Iris pigment epithelial cell (primary cell): ENCODE data around the gene INHBE.
"Not testable (repeated sequence)": the region's sequence is repeated elsewhere in the genome, so short reads cannot be mapped to it uniquely, and the experiment has no call there.

Experiments
- DNase-seq: peaks from one replicate; pipeline ENCODE4 v3.0.0-alpha.2; 2011; ENCODE audit warnings: low read depth

Gene INHBE

DNA sequence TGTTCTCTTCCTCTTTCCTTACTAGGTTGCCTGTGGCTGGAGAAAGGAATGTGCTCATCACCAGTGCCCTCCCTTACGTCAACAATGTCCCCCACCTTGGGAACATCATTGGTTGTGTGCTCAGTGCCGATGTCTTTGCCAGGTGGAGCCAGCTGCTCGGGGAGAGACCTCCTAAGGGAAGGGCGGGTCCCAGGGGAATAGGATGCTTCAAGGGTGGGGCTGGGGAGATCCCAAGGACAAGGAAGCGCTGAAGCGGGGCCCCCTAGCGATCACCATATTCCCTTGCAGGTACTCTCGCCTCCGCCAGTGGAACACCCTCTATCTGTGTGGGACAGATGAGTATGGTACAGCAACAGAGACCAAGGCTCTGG, 43.0 kb downstream of the INHBE start:
- no peak for DNase-seq

DNA sequence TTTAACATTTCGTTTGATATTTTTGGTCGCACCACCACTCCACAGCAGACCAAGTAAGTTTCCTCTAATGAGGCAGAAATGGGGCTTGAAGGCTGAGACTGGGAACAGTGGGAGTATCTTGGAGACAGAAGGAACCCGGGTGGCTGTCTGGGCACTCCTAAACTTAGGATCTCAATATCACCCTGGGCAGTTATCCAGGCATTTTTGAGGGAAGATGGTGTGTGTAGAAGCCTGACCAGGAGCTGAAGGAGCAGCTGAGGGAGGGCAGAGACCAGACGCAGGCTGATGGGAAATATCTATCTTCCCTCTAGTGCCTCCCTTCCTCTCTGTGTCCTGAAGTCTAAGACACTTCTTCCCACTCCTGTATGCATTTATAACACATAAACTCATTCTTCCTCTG, 43.5 kb downstream of the INHBE start:
- DNase-seq, result no peak

DNA sequence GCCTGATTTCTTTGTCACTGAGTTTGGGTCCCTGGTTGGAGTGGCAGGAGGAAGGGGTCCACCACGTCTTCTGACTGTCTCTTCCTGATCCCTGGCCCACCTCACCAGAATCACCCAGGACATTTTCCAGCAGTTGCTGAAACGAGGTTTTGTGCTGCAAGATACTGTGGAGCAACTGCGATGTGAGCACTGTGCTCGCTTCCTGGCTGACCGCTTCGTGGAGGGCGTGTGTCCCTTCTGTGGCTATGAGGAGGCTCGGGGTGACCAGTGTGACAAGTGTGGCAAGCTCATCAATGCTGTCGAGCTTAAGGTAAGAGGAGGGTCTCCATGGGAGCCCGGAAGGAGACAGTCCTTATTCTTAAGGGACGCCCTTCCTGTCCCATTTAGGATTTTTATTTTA, 45.1 kb downstream of the INHBE start:
- no peak for DNase-seq

DNA sequence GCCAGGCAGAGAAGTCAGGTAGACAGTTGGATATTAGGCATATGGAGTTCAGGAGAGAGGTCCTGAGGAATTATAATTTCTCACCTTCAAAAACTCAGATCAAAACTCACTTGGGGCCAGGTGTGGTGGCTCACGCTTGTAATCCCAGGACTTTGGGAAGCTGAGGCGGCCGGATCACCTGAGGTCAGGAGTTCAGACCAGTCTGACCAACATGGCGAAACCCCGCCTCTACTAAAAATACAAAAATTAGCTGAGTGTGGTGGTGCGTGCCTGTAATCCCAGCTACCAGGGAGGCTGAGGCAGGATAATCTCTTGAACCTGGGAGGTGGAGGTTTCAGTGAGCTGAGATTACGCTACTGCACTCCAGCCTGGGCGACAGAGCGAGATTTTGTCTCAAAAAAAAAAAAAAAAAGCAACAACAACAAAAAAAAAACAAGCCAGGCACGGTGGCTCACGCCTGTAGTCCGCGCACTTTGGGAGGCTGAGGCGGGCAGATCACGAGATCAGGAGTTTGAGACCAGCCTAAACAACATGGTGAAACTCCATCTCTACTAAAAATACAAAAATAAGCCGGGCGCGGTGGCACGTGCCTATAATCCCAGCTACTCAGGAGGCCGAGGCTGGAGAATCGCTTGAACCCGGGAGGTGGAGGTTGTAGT, 47.3 kb downstream of the INHBE start:
- not testable (repeated sequence) for DNase-seq

DNA sequence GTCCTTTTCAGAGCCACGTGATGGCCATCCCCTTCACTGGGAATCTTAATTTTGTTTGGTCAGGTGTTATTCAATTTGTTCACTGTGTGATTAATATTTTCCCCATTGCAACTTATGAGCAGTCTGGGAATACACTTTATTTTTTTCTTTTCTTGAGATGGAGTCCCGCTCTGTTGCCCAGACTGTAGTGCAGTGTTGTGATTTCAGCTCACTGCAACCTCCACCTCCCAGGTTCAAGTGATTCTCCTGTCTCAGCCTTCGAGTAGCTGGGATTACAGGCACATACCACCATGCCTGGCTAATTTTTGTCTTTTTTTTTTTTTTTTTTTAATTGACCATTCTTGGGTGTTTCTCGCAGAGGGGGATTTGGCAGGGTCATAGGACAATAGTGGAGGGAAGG, 51.4 kb downstream of the INHBE start:
- not testable (repeated sequence) for DNase-seq
